ENCODE results near the gene SPDEF.

DNA sequence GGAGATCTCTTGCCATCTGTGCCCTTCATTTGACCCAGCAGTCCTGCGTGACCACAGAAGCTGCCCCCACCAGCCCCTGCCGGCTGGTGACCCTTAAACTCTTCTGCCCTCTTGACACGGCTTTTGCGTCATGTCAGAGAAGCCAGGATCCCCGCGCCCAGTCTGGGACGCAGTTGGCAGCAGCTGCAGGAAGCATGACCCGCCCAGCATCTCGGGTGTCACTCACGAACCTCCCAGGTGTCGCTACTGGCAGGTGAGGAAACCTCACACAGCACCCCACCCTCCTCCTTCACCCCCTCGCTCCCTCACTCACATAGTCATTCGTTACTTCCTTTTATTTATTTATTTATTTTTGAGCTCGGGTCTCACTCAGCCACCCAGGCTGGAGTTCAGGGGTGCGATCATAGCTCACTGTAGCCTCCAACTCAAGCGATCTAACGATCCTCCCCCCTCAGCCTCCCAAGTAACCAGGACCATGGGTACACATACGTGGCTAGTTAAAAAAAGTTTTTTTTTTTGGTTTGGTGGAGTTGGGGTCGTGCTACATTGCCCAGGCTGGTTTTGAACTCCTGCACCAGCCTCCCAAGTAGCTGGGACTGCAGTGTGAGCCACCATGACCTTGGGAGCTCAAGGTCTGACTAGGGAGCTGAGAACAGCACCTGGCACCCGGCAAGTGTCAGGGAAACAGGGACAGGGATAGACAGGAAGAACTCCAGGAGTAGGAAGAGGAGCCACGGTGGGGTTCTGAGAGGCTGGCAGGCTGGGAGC is 14.1 kb upstream of the SPDEF start:
- TF ChIP-seq ZNF70 (CRISPR knock-in tag; IDR thresholded peaks at IDR 0.05) (no peak), ISL1 (CRISPR knock-in tag; IDR thresholded peaks at IDR 0.05) (no peak), ZNF8 (CRISPR knock-in tag; IDR thresholded peaks at IDR 0.05) (no peak), PATZ1 (CRISPR knock-in tag; IDR thresholded peaks at IDR 0.05; ENCODE audit: borderline replicate concordance) (no peak), SNAI2 (CRISPR knock-in tag; IDR thresholded peaks at IDR 0.05) (no peak), TCF4 (CRISPR knock-in tag; IDR thresholded peaks at IDR 0.05; ENCODE audit: borderline replicate concordance) (no peak), CSDC2 (CRISPR knock-in tag; IDR thresholded peaks at IDR 0.05) (no peak), RARB (CRISPR knock-in tag; IDR thresholded peaks at IDR 0.05) (no peak), ZFP30 (CRISPR knock-in tag; IDR thresholded peaks at IDR 0.05) (no peak)
- TF ChIP-seq, protein P1, sequence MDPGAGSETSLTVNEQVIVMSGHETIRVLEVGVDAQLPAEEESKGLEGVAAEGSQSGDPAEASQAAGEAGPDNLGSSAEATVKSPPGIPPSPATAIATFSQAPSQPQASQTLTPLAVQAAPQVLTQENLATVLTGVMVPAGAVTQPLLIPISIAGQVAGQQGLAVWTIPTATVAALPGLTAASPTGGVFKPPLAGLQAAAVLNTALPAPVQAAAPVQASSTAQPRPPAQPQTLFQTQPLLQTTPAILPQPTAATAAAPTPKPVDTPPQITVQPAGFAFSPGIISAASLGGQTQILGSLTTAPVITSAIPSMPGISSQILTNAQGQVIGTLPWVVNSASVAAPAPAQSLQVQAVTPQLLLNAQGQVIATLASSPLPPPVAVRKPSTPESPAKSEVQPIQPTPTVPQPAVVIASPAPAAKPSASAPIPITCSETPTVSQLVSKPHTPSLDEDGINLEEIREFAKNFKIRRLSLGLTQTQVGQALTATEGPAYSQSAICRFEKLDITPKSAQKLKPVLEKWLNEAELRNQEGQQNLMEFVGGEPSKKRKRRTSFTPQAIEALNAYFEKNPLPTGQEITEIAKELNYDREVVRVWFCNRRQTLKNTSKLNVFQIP (CRISPR knock-in tag; IDR thresholded peaks at IDR 0.05; ENCODE audit: borderline replicate concordance, low read depth): no peak
